ENCODE data around the gene GTF2H4. TPM values are rescaled to one million over a fixed set of nuclear protein-coding genes. Genes with fewer than 3 reads are reported as not detected.
"Not testable (repeated sequence)": the region's sequence is repeated elsewhere in the genome, so short reads cannot be mapped to it uniquely, and the experiment has no call there.

GTF2H4 gene
- total and polyA plus RNA-seq, 10 of the 15 experiments (the other 5 are each of a cell fraction or from before 2014, with no cell fraction given), result 1.1 to 43.8 (median 18.9) TPM

GRCh38 chr6:30864325-30864724 lies 43.7 kb upstream of the GTF2H4 start (continued):
- TF ChIP-seq CEBPZ (IDR thresholded peaks at IDR 0.05; ENCODE audit: low read depth, low read length), result no peak
- no peak for TF ChIP-seq ASH2L (IDR thresholded peaks at IDR 0.05; ENCODE audit: borderline replicate concordance, low read depth)
- TF ChIP-seq MYB (IDR thresholded peaks at IDR 0.05; ENCODE audit: borderline replicate concordance, low read depth, low read length), result no peak
- TF ChIP-seq SP1 (IDR thresholded peaks at IDR 0.05; ENCODE audit: low read depth, low read length), result no peak
- no peak for TF ChIP-seq ZNF384 (IDR thresholded peaks at IDR 0.05; ENCODE audit: borderline replicate concordance, low read depth, low read length)
- TF ChIP-seq REST (IDR thresholded peaks at IDR 0.05; ENCODE audit: low read depth, low read length), result no peak
- no peak for TF ChIP-seq RAD21 (IDR thresholded peaks at IDR 0.05; ENCODE audit: insufficient read depth, low read depth, low read length)
- no peak for TF ChIP-seq ZNF274 (IDR thresholded peaks at IDR 0.05; ENCODE audit: insufficient read depth, insufficient read length)
- no peak for TF ChIP-seq IRF4 (IDR thresholded peaks at IDR 0.05; ENCODE audit: low read depth, low read length)

GRCh38 chr6:30869241-30869749 lies 38.7 kb upstream of the GTF2H4 start:
- POLR2A ChIA-PET; H3K79me2 ChIP-seq (ENCODE audit: control insufficient read depth, insufficient read depth, low read length); H3K27ac ChIP-seq (ENCODE audit: control insufficient read depth, insufficient read depth); H3K4me1 ChIP-seq (ENCODE audit: control insufficient read depth, insufficient read depth, low read length); H3K27me3 ChIP-seq (replicated peaks in 1 of 2; ENCODE audit: control insufficient read depth in 2 of 2, insufficient read depth in 2 of 2, low read length in 1 of 2); DNase-seq (ENCODE audit: low read depth, low spot score); H3K9ac ChIP-seq (ENCODE audit: control insufficient read depth, insufficient read depth, low read length); BruUV-seq (replicated peaks); H4K20me1 ChIP-seq (ENCODE audit: control insufficient read depth, insufficient read depth); H3K4me3 ChIP-seq; FAIRE-seq; intact Hi-C loops (cut with micrococcal nuclease; ENCODE audit: unreplicated experiment); RAD21 ChIA-PET (ENCODE audit: unreplicated experiment); H3K36me3 ChIP-seq (ENCODE audit: control insufficient read depth in 2 of 2, insufficient read depth in 2 of 2, low read length in 1 of 2); in situ Hi-C loops (cut with MboI); H3K9me3 ChIP-seq (replicated peaks; ENCODE audit: control insufficient read depth, insufficient read depth, low read length); H3K4me2 ChIP-seq (ENCODE audit: control insufficient read depth, insufficient read depth); ATAC-seq; H2AFZ ChIP-seq (ENCODE audit: control insufficient read depth, low read depth, low read length): not testable (repeated sequence)
- ChIA-PET SMC1A (ENCODE audit: uncharacterized antibody, unreplicated experiment) (interaction anchor here (2.1 to 2.4 kb wide), 2 partner anchors 12 to 40 kb away, joined by 9 to 10 read pairs; no protein-coding TSS in a partner anchor), CTCF (interaction anchor here (2.4 kb wide), 1 partner anchor 41 kb away, joined by 12 read pairs; no protein-coding TSS in a partner anchor)
- WGBS (ENCODE audit: insufficient coverage, insufficient replicate concordance, low lambda C conversion rate, missing lambda C conversion rate), result 62% methylated on average over 12 of the region's 12 CpGs
